OCI-M1 (cell line): ENCODE measurements around the gene RAB3C.
A peak's percentile ranks its signal among the peaks of the same experiment; 100 is the strongest.

ENCODE experiments used
- DNase-seq: peaks from one replicate; lab custom pipeline; 2025; lab: John Stamatoyannopoulos, UW

Gene RAB3C

GRCh38 chr5:58827463-58827862 lies 244.6 kb downstream of the RAB3C start:
- DNase-seq, result no peak

DNA sequence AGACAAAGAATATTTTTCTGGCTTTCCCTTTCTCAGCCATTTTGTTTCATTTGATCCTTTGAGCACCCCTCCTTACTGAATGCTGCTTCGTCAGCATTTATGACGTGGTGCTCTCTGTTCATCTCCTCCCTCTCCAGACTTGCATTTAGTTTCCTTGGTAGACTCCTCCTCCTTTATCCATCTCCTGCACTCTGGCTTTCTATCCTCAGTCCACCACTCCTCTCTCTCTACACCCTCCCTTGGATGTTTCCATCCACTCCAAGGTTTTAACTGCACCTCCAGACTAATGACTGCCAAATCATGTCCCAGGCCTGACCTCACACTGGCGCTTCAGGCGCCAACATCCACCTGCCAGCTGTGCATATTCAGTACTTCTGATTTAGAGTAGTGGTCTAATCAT lies 245.4 kb downstream of the RAB3C start:
- DNase-seq, result no peak

DNA sequence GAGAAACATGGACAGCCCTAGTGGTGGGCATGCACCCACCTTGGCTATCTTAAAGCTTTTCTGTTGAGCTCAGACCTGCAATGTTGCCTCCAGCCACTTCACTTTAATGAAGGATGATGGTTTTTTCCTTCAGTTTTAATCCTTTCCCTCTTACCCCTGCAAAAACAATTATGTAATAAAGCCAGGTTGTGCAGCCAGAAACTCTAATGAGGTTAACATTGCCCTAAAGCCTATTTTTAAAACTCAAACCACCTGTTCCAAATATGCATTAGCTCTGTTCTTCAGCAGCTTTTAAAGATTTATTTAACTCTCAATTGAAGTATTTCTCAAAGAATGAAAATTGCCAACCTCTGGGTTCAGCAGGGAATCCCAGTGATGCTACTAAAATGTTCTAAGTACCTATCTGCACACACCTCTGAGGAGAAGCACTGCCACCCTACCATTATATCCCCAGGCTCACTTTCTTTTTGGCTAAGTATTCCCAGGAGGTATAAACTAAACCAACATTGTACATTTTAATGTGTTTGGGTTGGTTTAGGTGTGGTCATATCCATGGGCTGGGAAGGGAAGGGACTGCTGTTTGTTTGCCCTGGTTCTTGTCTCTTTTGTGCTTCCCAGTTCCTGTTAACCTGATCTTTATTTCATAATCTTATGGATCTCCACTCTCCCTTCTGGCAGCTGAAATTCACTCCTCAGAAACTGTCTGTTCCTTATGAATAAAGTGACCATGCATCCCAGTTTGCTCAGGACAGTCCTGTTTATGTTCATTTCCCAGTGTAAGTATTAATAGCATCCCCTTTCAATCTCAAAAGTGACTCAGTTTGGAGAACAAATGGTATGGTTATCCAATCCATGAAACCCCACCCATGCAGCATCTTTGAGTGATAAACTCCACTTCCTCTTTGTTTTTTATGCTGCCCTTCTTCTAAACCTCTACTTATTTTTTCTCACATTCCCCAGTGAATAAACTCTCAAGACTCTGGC lies 251.7 kb downstream of the RAB3C start:
- DNase-seq, result peak; percentile 18

GRCh38 chr5:58836351-58836750 lies 253.5 kb downstream of the RAB3C start:
- no peak for DNase-seq

GRCh38 chr5:58838729-58839128 lies 255.9 kb downstream of the RAB3C start:
- no peak for DNase-seq

DNA sequence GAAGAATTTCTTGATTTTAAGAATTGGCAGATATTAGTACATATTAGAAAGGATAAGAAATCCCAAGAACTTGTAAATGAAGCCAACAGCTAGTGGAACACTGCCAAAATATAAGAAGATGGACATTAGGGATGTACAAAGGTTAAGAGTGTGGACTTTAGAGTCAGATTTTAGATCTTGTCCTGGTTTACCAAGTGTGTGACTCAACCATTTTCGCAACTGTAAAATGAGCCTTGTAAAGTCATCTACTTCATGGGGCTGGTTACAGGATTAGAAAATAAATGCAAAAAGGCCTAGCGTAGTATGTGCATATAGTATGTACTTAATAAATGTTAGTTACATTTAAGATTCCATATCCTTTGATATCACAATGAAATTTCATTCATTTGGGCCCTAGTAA lies 260.0 kb downstream of the RAB3C start:
- DNase-seq, result no peak

- no peak for DNase-seq
Measured at GRCh38 chr5:58844395-58844794, 261.5 kb downstream of the RAB3C start.

GRCh38 chr5:58847041-58847440 lies 264.2 kb downstream of the RAB3C start:
- no peak for DNase-seq

- no peak for DNase-seq
Measured at GRCh38 chr5:58849223-58849622, 266.3 kb downstream of the RAB3C start.

DNA sequence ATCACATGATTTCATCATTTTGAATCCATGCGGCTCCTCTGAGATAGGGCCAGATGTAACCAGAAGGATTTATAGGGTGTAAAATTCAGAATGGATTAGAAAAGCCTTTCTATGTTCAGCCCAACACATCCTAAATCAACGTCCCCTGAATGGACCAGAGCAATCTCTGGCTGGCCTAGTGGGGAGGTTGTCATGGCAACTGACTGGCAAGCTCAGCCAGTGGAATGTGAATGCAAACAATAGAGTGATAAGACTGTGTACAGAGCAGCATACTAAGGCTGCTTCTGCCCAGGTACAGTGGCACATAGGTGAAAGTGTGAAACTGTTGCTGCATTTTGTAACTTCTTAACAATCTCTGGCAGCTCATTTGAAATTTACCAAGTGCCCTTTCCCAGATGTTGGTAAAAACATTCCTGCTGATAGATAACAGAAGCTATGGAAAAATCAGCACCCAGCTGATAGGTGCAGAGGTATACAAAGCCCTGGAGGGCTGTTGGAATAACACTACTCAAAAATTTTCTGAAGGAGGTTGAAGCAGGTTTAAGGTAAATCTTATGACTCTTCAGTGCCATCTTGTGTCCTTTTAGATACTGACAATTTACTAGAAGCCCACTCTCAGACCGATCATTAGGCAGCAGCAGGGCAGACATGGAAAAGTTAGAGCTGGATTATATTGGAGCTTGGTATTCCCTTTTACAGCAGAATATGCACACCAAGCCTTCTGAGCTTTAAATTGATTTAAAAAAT lies 267.2 kb downstream of the RAB3C start:
- peak; percentile 72 for DNase-seq

DNA sequence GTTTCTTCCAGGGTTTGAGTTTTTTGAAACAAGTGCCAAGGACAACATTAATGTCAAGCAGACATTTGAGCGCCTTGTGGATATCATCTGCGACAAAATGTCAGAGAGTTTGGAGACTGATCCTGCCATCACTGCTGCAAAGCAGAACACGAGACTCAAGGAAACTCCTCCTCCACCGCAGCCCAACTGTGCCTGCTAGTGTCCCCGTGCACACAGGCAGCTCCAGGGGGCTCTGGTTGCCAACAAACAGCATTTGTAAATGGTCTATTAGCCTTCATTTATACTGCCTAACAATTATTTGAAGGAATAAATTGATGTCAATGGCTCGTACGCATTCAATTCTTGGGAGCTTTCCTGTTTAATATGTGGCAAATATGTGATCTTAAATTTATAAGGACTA lies 268.3 kb downstream of the RAB3C start:
- no peak for DNase-seq

DNA sequence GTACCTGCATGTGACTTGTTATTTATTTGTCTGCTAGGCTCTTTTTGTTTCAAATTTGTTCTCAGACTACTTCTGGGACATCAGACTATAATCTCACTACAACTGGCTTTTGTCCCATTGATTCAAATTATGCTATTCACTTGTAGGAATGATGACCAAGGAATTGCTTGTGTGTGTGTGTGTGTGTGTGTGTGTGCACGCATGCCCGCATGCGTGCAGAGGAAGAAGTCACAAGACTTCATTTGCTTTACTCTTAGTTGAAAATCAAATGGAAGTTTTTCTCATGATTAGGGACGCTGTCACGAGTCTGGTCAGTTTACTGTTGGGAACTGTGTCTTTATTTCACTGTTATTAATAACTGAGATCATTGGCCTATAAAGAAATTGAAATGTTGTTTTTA lies 268.7 kb downstream of the RAB3C start:
- DNase-seq, result no peak

GRCh38 chr5:58852566-58852965 lies 269.7 kb downstream of the RAB3C start:
- DNase-seq, result no peak

GRCh38 chr5:58854441-58854840 lies 271.6 kb downstream of the RAB3C start:
- DNase-seq, result no peak

- peak; percentile 36 for DNase-seq
Measured at GRCh38 chr5:58855851-58856739, 273.2 kb downstream of the RAB3C start.

DNA sequence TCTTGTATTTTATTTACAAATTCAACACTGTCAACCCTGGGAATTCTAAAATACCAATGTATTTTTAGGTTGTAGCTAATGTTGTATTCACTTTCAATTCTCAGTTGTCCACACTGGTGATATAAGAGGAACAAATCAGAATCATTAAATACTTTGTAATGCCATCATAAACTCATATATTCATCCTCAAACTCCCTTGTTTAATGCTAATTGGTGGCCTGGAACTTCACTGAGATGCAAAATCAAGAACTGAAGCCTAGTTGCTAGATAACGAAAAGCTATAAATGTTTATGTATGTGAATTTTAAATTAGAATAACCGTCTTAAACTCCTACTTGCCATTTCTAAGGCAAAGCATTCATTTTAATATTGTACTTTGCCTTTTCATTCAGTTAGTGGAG lies 274.7 kb downstream of the RAB3C start:
- DNase-seq, result no peak

DNA sequence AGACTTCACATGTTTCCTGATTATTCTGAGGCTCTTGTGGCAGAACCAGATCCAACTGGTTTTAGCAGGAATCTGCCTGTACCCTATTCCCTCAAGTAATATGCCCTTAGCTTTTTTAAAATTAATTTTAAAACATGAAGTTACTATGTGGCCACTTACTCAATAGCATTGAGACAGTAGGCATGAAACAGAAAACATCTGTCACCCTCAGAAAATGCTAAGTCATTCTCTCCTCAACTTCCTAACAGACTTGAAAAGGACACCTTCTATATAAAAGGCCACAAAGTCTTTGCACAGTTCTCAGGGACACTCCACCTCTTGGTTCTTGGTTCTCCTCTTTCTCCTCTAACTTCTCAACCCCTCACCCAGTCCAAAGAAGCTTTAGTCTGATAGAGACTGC lies 277.8 kb downstream of the RAB3C start:
- peak; percentile 79 for DNase-seq

DNA sequence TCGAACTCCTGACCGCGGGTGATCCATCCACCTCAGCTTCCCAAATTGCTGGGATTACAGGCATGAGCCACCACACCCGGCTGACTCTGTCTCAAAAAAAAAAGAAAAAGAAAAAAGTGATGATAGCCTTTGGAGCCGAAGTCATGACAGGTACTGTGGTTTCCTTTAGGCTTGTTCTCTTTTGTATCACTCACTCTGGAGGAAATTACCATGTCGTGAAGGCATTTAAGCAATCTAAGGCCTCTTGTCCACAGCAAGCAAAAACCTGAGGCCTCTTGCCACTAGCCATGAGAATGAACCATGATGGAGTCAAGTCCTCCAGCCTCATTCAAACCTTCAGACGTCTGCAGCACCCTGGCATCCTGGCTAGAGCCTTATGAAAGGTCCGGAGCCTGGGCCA lies 286.1 kb downstream of the RAB3C start:
- no peak for DNase-seq

- DNase-seq, result peak; percentile 72
Measured at GRCh38 chr5:58871648-58872242, 288.9 kb downstream of the RAB3C start.

DNA sequence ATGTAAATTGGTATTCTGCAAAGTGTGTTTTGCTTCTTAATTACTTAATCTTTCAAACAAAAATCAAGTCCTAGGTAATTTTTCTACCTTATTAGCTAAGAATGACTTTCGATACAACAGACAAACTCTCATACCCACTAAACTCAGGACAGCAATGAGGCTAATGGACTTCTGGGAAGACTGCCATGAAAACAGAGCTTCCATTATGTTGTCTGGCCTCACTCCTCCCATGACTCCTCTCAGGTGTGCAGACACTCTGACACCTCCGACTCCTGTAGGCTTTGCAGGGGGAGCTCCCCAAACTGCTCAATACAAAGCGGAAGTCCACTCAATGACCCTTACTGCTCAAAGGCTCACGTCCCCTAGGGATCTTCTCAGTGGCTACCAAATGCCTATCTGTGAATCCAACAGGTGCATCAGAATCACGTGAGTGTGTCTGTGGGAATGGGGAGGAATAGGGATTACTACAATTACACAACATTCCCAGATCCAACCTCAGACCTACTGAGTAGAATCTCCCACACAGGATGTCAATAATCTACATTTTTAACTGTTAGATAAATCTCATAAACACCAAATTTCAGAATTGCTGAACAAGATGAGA lies 289.9 kb downstream of the RAB3C start:
- DNase-seq, result no peak

DNA sequence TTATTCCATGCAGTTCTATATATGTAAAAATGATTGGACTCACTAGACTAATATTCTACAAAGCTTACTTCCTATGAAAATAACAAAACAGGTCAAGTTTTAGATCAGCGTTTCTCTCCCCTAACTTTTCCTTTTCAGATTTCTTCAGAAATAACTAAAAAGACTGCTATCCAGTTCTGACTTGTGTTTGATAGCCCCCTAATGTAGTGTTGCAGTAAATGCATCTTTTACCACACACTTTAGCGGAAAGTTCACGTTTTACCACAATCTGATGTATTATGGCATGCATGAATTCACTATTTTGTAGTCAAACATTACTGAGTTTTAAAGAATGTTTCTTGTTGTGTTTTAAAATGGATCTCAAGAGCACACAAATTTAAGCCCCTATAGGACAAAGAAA lies 292.7 kb downstream of the RAB3C start:
- peak; percentile 18 for DNase-seq
